HPDE6-E6E7 (cell line): ENCODE measurements around the gene UBASH3B.
A peak's percentile ranks its signal among the peaks of the same experiment; 100 is the strongest.

Experiments
- DNase-seq: peaks from one replicate; pipeline ENCODE4 v3.0.0; 2011; ENCODE audit warnings: missing footprints; ENCODE audit errors: extremely low spot score

The UBASH3B gene

DNA sequence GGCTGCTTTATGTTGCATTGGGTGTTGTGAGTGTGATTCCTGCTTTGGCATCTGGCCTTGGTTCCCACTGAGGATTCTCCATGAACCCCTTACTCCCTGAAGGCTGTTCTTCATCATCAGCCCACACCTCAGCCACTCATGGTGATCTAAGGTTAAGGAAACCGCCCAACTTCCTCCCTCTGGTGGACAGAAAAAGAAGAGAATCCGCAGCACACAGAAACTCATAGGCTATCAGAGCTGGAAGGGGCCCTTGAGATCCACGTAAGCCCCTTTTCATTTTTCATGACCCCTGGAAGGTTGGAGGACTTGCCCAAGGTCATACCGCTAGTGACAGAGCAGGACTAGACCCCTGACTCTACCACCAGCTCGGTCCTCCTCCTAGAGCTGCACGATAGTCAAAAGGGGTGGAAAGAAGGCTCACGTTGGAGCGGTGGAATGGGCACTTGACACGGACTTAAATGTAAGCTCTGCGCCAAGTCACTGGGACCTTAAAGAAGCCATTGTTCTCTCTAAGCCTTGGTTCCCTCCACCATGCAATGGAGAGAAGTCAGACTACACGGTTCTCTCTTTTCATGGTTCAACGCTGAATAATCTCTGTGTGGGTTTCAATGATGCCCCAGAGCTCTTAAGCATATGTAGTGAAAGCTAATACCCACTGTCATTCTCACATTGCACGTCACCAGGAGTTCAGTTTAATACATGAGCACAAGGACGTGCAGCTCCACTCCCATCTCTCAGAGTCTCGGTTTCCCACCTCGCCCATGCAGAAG is 99.2 kb downstream of the UBASH3B start:
- DNase-seq, result no peak

- no peak for DNase-seq
Observed at GRCh38 chr11:122755409-122755808, 99.9 kb downstream of the UBASH3B start.

DNA sequence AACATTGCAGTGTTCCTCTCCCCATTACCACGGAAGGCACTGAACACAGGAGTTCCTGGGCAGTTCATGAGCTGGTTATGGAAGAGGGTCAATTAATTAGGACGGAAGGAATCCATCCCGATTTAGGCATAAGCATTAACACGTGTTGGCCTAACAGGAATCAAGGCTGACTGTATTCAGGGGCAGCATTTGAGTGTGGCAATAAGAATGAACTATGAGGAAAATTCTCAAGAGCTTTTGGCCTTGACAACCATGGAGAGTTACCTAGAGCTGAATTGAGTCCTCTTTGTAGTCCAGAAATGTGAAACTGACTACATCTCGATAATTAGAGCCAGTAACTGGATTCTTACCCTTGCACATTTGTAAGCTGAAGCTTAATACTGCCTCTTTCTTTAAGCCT is 100.4 kb downstream of the UBASH3B start:
- no peak for DNase-seq

DNA sequence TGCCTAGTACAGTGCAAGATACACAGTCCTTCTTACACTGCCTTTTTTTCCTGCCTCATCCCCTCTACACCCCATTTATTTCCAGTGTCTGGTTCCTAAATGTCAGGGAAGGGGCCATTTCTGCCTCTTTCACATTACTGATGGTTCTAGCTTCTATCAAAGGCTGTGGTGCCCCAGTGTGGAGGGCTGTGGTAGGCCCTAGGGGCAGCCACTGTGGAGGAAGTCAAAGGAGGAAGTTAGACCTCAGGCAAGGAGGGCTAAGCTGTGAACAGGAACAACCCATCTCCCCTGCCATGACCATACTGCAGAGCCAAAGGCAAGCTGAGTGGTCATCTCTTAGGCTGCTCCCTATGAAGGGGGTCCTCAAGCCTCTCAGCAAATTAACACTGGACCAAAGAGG is 100.9 kb downstream of the UBASH3B start:
- DNase-seq, result no peak

DNA sequence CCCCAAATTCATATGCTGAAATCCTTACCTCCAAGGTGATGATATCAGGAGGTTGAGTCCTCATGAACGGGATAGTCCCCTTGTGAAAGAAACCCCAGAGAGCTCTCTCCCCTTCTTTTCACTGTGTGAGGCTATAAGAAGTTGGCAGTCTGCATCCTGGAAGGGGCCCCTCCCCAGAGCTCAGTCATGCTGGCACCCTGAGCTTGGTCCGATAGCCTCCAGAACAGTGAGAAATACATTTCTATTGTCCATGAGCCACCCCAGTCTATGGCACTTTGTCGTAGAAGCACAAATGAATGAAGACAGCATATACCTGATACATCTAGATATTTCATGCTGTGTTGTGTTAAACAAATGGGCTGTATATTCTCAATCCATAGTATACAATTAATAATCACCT is 101.7 kb downstream of the UBASH3B start:
- no peak for DNase-seq

DNA sequence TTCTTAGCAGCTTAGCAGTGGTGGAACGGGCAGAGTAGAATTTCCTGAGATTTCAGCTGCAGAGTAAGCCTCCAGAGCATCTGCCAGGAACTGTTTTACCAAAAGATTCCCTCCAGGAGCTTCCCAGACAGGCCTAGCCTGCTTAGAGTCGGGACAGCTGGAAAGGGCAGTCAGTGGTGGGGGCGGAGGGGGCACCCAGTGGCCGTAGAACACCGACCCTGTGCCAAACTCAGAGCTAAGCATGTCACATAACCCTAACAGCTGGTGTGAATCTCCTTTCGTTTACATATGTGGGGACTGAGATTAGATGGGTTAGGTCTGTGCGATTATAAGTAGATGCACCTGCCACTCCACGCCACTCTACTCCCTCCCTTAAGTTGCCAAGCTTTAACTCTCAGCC is 102.8 kb downstream of the UBASH3B start:
- no peak for DNase-seq

GRCh38 chr11:122758974-122759373 is 103.5 kb downstream of the UBASH3B start:
- DNase-seq, result no peak

DNA sequence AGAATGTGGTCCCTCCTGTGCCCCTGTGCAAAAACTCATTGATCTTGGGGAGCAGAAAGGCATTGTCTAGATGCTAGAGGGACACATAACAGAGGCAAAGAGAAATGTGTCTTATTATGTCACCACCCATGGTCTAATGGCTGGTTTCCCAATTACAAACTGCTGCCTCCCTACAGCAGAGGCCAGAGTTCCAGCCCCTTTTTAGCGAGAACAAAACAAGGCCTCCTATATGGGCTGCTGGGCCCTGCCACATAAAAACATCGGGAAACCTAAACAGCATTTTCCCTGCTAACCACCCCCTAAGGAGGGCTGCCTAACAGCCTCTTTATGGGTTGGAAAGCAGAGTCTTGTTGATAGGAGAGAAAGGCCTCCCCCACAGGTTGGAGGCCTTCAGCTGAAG is 107.6 kb downstream of the UBASH3B start:
- no peak for DNase-seq

DNA sequence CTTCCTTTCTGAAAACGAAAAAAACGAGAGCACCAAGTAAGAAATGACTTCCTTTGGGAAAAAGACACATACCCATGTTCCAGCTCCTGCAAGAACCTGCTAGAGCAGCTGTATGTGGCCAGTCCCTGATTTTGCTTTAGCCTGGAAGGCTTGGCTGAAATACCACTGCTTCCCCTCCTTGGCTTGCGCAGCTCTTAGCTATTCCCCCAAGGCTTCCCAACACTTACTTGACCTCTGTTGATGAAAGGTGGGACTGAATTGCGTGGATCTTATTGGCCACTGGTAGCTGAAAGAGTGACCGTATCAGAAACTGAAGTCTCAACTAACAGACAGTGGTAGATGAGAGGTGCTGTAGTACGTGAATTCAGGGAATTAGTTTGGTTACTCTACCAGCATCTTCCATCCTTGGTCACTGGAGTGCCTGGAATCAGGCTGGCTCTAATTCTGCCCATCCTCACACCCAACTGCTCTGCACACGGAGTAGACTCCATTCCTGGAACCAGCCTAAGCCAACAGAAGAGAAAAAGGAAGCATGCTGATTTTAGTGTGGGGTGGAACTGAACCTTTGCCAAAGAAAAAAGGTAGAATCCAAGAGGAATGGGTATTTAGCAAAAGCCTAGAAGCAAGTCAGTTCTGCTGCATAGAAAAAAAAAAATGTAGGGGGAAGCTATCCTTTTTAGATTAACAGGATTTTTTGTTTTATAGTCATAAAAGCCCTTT is 109.0 kb downstream of the UBASH3B start:
- no peak for DNase-seq

DNA sequence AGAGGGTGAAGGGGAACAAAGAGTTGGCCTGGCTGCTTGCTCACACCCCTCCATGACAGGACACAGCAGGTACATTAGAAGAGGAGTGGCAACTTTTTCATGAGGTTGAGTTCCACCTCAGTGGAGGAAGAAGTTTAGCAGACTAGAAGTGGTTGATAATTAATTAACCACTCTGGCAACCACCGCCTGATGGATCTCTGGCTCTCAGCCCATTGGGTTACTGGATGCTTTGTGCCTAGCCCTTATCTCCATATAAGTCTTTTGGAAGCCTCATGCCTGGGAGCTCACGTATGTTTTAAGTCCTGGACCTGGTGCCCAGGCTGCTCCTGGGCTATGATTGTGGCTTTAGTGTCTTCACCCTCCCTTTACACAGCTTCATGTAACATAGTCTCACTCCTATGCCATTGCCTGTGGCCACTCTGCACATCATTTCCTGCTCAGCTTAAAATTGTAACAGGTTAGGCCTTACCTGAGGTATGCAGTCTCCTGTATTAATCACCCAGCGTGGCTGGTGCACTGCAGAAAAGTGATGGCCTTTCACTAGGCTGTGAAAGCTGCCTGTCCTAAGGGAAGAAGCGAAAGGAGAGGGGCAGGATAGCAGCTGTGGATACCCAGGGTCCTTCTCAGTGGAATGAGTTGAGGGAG is 110.1 kb downstream of the UBASH3B start:
- DNase-seq, result no peak

GRCh38 chr11:122769126-122769780 is 113.7 kb downstream of the UBASH3B start:
- DNase-seq, result no peak

DNA sequence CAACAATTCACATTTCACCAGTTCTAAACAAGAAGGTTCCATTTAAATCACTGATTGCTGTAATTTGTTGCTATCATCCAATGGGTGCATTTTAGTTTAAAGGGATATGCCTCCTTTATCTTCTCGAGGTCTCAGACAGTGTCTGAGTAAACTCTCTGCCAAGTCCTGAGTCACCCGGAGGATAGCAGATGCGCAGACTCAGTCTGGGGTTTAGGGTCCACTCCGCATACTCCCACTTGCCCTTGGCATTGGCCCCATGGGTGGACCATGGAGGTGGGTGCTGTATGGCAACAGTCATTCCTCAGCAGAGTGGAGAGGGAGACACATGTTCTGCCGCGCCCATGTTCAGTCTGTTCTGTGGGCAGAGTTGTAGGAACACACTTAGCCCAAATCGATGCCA is 117.4 kb downstream of the UBASH3B start:
- no peak for DNase-seq

- no peak for DNase-seq
Observed at GRCh38 chr11:122773781-122774266, 118.3 kb downstream of the UBASH3B start.

DNA sequence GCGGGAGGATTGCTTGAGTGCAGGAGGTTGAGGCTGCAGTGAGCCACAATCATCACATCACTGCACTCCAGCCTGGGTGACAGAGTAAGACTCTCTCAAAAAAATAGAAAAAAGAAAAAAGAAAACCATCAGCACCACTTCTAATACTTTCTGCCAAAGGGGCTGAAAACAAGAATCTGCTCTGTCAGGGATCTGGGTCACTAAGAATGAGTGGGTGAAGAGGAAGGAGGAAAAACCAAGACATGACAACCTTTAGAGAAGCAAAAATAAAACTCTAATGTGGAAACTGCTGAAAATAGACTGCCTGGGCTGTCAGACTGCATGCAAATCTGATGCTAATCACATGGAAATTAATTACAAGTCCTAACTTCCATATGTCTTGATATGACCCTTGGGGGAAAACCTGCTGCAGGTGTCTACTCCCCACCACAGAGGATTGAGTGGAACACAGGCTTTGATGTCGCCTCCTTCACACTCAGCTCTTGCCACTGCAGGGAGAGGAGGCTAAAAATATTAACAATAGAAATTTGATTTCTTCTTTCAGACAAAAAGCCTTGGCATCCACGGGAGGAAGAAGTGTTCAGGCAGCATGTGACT is 120.3 kb downstream of the UBASH3B start:
- no peak for DNase-seq

GRCh38 chr11:122776546-122776945 is 121.0 kb downstream of the UBASH3B start:
- no peak for DNase-seq

DNA sequence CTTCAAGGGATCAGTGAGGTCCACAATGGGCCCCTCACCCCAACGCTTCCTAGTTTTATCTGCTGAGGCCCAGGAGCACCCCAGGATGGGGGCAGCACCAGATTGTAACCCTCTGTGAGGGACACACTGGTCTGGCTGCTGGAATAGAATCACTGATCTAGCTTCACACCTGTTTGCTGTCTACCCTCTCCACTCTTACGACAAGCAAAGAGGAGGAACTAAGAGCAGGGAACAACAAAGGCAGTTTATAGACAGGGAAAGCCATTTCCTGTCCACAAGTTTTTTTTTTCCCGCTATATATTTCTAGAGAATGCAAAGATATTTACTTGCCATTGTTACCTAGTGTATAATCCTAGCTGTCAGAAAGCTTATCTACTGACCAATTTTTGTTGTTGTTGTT is 121.8 kb downstream of the UBASH3B start:
- DNase-seq, result no peak

GRCh38 chr11:122778148-122778547 is 122.6 kb downstream of the UBASH3B start:
- no peak for DNase-seq

- no peak for DNase-seq
Observed at GRCh38 chr11:122779047-122779629, 123.6 kb downstream of the UBASH3B start.

GRCh38 chr11:122780296-122780949 is 124.9 kb downstream of the UBASH3B start:
- no peak for DNase-seq

GRCh38 chr11:122781378-122782195 is 126.1 kb downstream of the UBASH3B start:
- peak; percentile 86 for DNase-seq
